HFF-Myc (cell line): ENCODE results near the gene GLIPR2.

Experiments used
- DNase-seq: peaks from one replicate; pipeline ENCODE4 v3.0.0-alpha.2; 2011; ENCODE audit warnings: low read depth; ENCODE audit errors: extremely low read depth
- H3K4me3 ChIP-seq: replicated peaks from 2 replicates; pipeline ENCODE4 v1.5.1; 2011; ENCODE audit warnings: low read depth, mild to moderate bottlenecking, control low read depth, low read length
- TF ChIP-seq, protein P1 (sequence below): IDR thresholded peaks from 2 replicates; pipeline ENCODE4 v1.5.1; 2012; ENCODE audit warnings: mild to moderate bottlenecking, low read depth, low read length, control low read depth; ENCODE audit errors: missing control alignments

The GLIPR2 gene

DNA sequence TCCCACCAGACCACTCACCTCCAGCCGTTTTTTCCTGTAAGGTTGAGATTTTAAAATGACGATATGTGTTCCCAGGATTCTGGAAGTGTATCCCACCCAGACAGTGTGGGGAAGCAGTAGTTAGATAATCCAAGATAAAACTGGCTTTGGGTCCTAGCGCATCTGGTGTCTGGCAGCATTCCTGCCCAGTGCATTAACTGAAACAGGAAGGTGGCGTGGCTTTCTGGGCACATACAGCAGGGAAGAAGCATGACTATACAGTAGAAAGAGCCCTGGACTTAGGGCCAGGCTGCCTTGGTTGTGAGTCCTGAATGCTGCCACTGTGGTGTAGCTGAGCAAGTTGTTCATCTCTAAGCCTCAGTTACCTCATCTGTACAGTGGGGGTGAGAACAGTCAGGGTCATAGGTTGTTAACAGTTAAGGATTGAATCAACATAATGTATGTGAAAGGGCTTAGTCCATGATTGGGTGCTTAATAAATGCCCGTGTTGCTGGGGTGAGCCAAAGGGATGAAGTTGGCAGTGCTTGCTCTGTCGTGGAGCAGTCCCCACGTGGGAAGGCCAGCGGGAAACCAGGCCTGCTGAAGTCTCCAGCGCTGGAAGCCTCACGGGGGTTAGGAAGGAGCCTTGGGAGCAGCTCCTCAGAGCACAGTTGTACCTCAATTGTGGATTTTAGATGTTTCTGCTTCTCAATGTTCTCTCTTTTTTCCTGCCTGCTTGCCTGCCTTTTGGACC lies 72.2 kb downstream of the GLIPR2 start:
- TF ChIP-seq, protein P1, sequence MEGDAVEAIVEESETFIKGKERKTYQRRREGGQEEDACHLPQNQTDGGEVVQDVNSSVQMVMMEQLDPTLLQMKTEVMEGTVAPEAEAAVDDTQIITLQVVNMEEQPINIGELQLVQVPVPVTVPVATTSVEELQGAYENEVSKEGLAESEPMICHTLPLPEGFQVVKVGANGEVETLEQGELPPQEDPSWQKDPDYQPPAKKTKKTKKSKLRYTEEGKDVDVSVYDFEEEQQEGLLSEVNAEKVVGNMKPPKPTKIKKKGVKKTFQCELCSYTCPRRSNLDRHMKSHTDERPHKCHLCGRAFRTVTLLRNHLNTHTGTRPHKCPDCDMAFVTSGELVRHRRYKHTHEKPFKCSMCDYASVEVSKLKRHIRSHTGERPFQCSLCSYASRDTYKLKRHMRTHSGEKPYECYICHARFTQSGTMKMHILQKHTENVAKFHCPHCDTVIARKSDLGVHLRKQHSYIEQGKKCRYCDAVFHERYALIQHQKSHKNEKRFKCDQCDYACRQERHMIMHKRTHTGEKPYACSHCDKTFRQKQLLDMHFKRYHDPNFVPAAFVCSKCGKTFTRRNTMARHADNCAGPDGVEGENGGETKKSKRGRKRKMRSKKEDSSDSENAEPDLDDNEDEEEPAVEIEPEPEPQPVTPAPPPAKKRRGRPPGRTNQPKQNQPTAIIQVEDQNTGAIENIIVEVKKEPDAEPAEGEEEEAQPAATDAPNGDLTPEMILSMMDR: no peak
- DNase-seq: no peak
- H3K4me3 ChIP-seq: no peak overlapping the region

DNA sequence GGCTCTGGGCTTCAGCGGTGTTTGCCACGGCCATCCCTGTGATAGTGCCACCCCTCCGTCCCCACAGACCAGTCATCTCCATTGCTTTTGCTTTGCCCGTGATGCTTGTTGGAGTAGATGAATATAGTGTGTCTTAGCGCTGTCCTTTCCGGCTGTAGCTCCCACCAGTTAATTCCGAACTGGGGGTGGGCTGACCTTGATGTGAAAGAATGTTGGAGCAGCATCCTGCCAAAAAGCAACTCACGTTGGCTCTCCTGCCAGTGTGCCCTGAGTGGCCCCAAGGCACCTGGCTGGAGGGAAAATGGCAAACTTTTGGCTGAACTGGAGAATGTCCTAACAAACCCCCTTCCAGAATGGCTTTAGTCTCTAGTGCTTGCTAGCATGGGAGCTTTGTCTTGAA lies 74.2 kb downstream of the GLIPR2 start:
- H3K4me3 ChIP-seq: no peak overlapping the region
- TF ChIP-seq, protein P1: no peak
- DNase-seq: no peak

DNA sequence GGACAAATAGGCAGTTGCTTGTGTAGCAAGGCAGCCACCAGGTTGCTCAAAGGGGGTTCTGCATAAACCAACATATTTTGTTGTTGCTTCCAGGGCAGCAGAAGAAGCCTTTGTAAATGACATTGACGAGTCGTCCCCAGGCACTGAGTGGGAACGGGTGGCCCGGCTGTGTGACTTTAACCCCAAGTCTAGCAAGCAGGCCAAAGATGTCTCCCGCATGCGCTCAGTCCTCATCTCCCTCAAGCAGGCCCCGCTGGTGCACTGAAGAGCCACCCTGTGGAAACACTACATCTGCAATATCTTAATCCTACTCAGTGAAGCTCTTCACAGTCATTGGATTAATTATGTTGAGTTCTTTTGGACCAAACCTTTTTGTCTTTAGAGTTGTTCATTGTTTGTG lies 75.0 kb downstream of the GLIPR2 start:
- no peak overlapping the region for H3K4me3 ChIP-seq
- TF ChIP-seq, protein P1: no peak
- DNase-seq: no peak

DNA sequence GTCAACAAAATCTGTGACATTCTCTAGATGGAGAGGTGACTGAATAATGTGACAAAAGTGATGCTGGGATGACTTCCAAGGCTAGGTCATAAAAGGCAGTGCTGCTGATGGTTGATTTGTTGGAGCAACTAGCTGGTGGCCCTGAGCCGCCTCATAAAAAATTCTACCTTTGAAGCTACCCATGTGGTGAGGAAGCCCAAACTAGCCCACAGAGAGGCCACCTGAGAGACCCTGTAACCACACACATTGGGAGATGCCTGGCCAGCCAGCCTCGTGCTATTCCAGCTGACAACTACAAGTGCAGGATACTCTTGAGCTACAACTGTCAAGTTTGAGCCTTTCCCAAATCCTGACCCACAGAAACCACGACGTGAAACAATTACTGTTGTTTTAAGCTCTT lies 76.9 kb downstream of the GLIPR2 start:
- TF ChIP-seq, protein P1: no peak
- DNase-seq: no peak
- H3K4me3 ChIP-seq: no peak overlapping the region
